Trophoblast cell (in vitro differentiated cells and primary cell): ENCODE measurements around the gene ASTN2.

Experiments used
- DNase-seq, 2 donors: peaks; one replicate each; pipeline ENCODE4 v3.0.0-alpha.2; 2016
- H2AFZ ChIP-seq: 2 replicates; pipeline ENCODE4 v1.6.1; 2013; ENCODE audit warnings: low read length, moderate library complexity, mild to moderate bottlenecking; ENCODE audit not compliant: insufficient read depth, poor library complexity
- H2AK5ac ChIP-seq: 2 replicates; pipeline ENCODE4 v1.6.1; 2013; ENCODE audit warnings: mild to moderate bottlenecking, low read length
- H2BK120ac ChIP-seq: 2 replicates; pipeline ENCODE4 v1.6.1; 2013; ENCODE audit warnings: low read length, mild to moderate bottlenecking, moderate library complexity; ENCODE audit not compliant: insufficient read depth, poor library complexity
- H2BK12ac ChIP-seq: 2 replicates; pipeline ENCODE4 v1.6.1; 2013; ENCODE audit warnings: mild to moderate bottlenecking, low read length, moderate library complexity
- H2BK5ac ChIP-seq: 2 replicates; pipeline ENCODE4 v1.6.1; 2013; ENCODE audit warnings: low read length, low read depth, moderate library complexity, mild to moderate bottlenecking; ENCODE audit not compliant: poor library complexity
- H3K14ac ChIP-seq: 2 replicates; pipeline ENCODE4 v1.6.1; 2013; ENCODE audit warnings: mild to moderate bottlenecking, low read length
- H3K18ac ChIP-seq: 2 replicates; pipeline ENCODE4 v1.6.1; 2013; ENCODE audit warnings: mild to moderate bottlenecking, low read length
- H3K23ac ChIP-seq: 2 replicates; pipeline ENCODE4 v1.6.1; 2013; ENCODE audit warnings: low read length
- H3K27ac ChIP-seq: 2 replicates; pipeline ENCODE4 v1.5.1; 2013; ENCODE audit warnings: low read depth, mild to moderate bottlenecking, inconsistent platforms, low read length, moderate library complexity
- H3K27me3 ChIP-seq: 2 replicates; pipeline ENCODE4 v1.6.1; 2013; ENCODE audit warnings: inconsistent platforms, mild to moderate bottlenecking, low read length, moderate library complexity; ENCODE audit not compliant: insufficient read depth
- H3K36me3 ChIP-seq, 2 experiments: 1 replicate in 1 of 2; 2 replicates in 1 of 2; pipeline ENCODE4 v1.6.1; 2013; ENCODE audit warnings: low read length in 2 of 2, mild to moderate bottlenecking in 2 of 2, moderate library complexity in 1 of 2; ENCODE audit not compliant: insufficient read depth in 2 of 2, control insufficient read depth in 1 of 2
- H3K4ac ChIP-seq: 2 replicates; pipeline ENCODE4 v1.6.1; 2013; ENCODE audit warnings: low read depth, mild to moderate bottlenecking, low read length, moderate library complexity
- H3K4me1 ChIP-seq, 2 experiments: 1 replicate in 1 of 2; 2 replicates in 1 of 2; pipeline ENCODE4 v1.6.1; 2013; ENCODE audit warnings: low read length in 2 of 2, mild to moderate bottlenecking in 2 of 2, moderate library complexity in 1 of 2; ENCODE audit not compliant: insufficient read depth in 2 of 2, control insufficient read depth in 1 of 2
- H3K4me2 ChIP-seq: 2 replicates; pipeline ENCODE4 v1.6.1; 2013; ENCODE audit warnings: inconsistent platforms, mild to moderate bottlenecking, low read length, moderate library complexity
- H3K4me3 ChIP-seq: 2 replicates; pipeline ENCODE4 v1.5.1; 2013; ENCODE audit warnings: mild to moderate bottlenecking, low read depth, low read length, inconsistent platforms
- H3K79me1 ChIP-seq: one replicate; pipeline ENCODE4 v1.6.1; 2013; ENCODE audit warnings: low read length
- H3K79me2 ChIP-seq: 2 replicates; pipeline ENCODE4 v1.6.1; 2013; ENCODE audit warnings: low read length, mild to moderate bottlenecking; ENCODE audit not compliant: control insufficient read depth, insufficient read depth, poor library complexity
- H3K9ac ChIP-seq: 2 replicates; pipeline ENCODE4 v1.6.1; 2013; ENCODE audit warnings: mild to moderate bottlenecking, low read length
- H3K9me3 ChIP-seq: 2 replicates; pipeline ENCODE4 v1.6.1; 2013; ENCODE audit warnings: low read depth, mild to moderate bottlenecking, control low read depth, inconsistent platforms, low read length; ENCODE audit not compliant: insufficient read depth
- H4K12ac ChIP-seq: 2 replicates; pipeline ENCODE4 v1.6.1; 2013; ENCODE audit warnings: low read depth, mild to moderate bottlenecking, low read length, moderate library complexity
- H4K8ac ChIP-seq: 2 replicates; pipeline ENCODE4 v1.6.1; 2013; ENCODE audit warnings: low read depth, mild to moderate bottlenecking, low read length, moderate library complexity
- H4K91ac ChIP-seq: one replicate; pipeline ENCODE4 v1.6.1; 2013; ENCODE audit warnings: low read depth, mild to moderate bottlenecking, low read length, moderate library complexity
- WGBS: extraction: QIAGEN DNeasy Blood & Tissue Kit; methylation state at CpG from one replicate; pipeline ENCODE4 v1.1.7; 2013; ENCODE audit warnings: missing lambda C conversion rate; ENCODE audit not compliant: insufficient read length, insufficient coverage; ENCODE audit errors: extremely low coverage; 5-methylcytosine and 5-hydroxymethylcytosine counted together

The ASTN2 gene

GRCh38 chr9:117306032-117306431 is 108.8 kb downstream of the ASTN2 start:
- H3K4me2 ChIP-seq: no peak overlapping the region
- no peak overlapping the region for H2BK5ac ChIP-seq
- no peak overlapping the region for H3K18ac ChIP-seq
- H3K79me1 ChIP-seq: no peaks in the 10 kb centered on the region
- no peak overlapping the region for H3K23ac ChIP-seq
- H2BK12ac ChIP-seq: no peak overlapping the region
- H2BK120ac ChIP-seq: no peak overlapping the region
- H4K8ac ChIP-seq: no peak overlapping the region
- no peak for DNase-seq
- no peak overlapping the region for H4K91ac ChIP-seq
- H3K4me1 ChIP-seq: no peaks in the 10 kb centered on the region
- H3K9me3 ChIP-seq: peaks cover 2% of the 10 kb centered on the region
- H3K79me2 ChIP-seq: no peaks in the 10 kb centered on the region
- no peak overlapping the region for H3K4ac ChIP-seq
- no peak overlapping the region for H3K27ac ChIP-seq
- no peak overlapping the region for H2AK5ac ChIP-seq
- H3K36me3 ChIP-seq: no peaks in the 10 kb centered on the region
- WGBS: no CpG with 5 or more reads among the region's 3 CpGs
- H3K4me3 ChIP-seq: no peak overlapping the region
- no peak overlapping the region for H3K14ac ChIP-seq
- no peak overlapping the region for H2AFZ ChIP-seq
- H3K27me3 ChIP-seq: no peaks in the 10 kb centered on the region
- no peak overlapping the region for H3K9ac ChIP-seq
- no peak overlapping the region for H4K12ac ChIP-seq

- H2AFZ ChIP-seq: no peak overlapping the region
- no peak overlapping the region for H2AK5ac ChIP-seq
- H2BK5ac ChIP-seq: no peak overlapping the region
- H3K14ac ChIP-seq: no peak overlapping the region
- H3K9me3 ChIP-seq: peaks cover 2% of the 10 kb centered on the region
- H3K18ac ChIP-seq: no peak overlapping the region
- H4K8ac ChIP-seq: no peak overlapping the region
- H2BK12ac ChIP-seq: no peak overlapping the region
- no peaks in the 10 kb centered on the region for H3K79me2 ChIP-seq
- no peaks in the 10 kb centered on the region for H3K79me1 ChIP-seq
- no peak overlapping the region for H3K23ac ChIP-seq
- no peaks in the 10 kb centered on the region for H3K36me3 ChIP-seq
- no peak overlapping the region for H2BK120ac ChIP-seq
- no peak overlapping the region for H3K9ac ChIP-seq
- no peak overlapping the region for H3K27ac ChIP-seq
- no peaks in the 10 kb centered on the region for H3K27me3 ChIP-seq
- DNase-seq: no peak
- no peaks in the 10 kb centered on the region for H3K4me1 ChIP-seq
- H3K4me3 ChIP-seq: no peak overlapping the region
- no peak overlapping the region for H3K4me2 ChIP-seq
- H3K4ac ChIP-seq: no peak overlapping the region
- H4K12ac ChIP-seq: no peak overlapping the region
- WGBS: no CpG with 5 or more reads among the region's 2 CpGs
- H4K91ac ChIP-seq: no peak overlapping the region
Measured at GRCh38 chr9:117305454-117305853, 109.4 kb downstream of the ASTN2 start.

GRCh38 chr9:117304549-117304948 is 110.3 kb downstream of the ASTN2 start:
- Histone ChIP-seq H3K27ac (no peak overlapping the region), H2AFZ (no peak overlapping the region), H4K8ac (no peak overlapping the region), H3K79me1 (no peaks in the 10 kb centered on the region), H3K4me2 (no peak overlapping the region), H3K14ac (no peak overlapping the region), H4K12ac (no peak overlapping the region), H2BK120ac (no peak overlapping the region), H3K18ac (no peak overlapping the region), H4K91ac (no peak overlapping the region), H3K23ac (no peak overlapping the region), H3K4me1 (no peaks in the 10 kb centered on the region), H2AK5ac (no peak overlapping the region), H2BK12ac (no peak overlapping the region), H3K4ac (no peak overlapping the region), H3K36me3 (no peaks in the 10 kb centered on the region), H3K9me3 (peaks cover 2% of the 10 kb centered on the region), H3K27me3 (no peaks in the 10 kb centered on the region), H3K4me3 (no peak overlapping the region), H2BK5ac (no peak overlapping the region), H3K9ac (no peak overlapping the region), H3K79me2 (no peaks in the 10 kb centered on the region)
- DNase-seq: no peak
- no CpG with 5 or more reads among the region's 5 CpGs for WGBS

GRCh38 chr9:117303643-117304230 is 111.1 kb downstream of the ASTN2 start:
- H3K27ac ChIP-seq: no peak overlapping the region
- DNase-seq: no peak
- no peak overlapping the region for H2AK5ac ChIP-seq
- H3K9me3 ChIP-seq: peaks cover 2% of the 10 kb centered on the region
- H3K79me1 ChIP-seq: no peaks in the 10 kb centered on the region
- H3K79me2 ChIP-seq: no peaks in the 10 kb centered on the region
- H3K36me3 ChIP-seq: no peaks in the 10 kb centered on the region
- no peak overlapping the region for H4K91ac ChIP-seq
- no peak overlapping the region for H3K14ac ChIP-seq
- H2BK5ac ChIP-seq: no peak overlapping the region
- no peak overlapping the region for H4K12ac ChIP-seq
- no CpG with 5 or more reads among the region's 5 CpGs for WGBS
- no peaks in the 10 kb centered on the region for H3K27me3 ChIP-seq
- H3K23ac ChIP-seq: no peak overlapping the region
- no peak overlapping the region for H2BK120ac ChIP-seq
- H2AFZ ChIP-seq: no peak overlapping the region
- no peak overlapping the region for H3K18ac ChIP-seq
- no peak overlapping the region for H3K9ac ChIP-seq
- H3K4me2 ChIP-seq: no peak overlapping the region
- no peak overlapping the region for H3K4me3 ChIP-seq
- no peak overlapping the region for H3K4ac ChIP-seq
- H4K8ac ChIP-seq: no peak overlapping the region
- no peaks in the 10 kb centered on the region for H3K4me1 ChIP-seq
- no peak overlapping the region for H2BK12ac ChIP-seq
